Duodenal mucosa (tissue), 2 donors: ENCODE measurements around the gene TXNDC15.
A peak's percentile ranks its signal among the peaks of the same experiment; 100 is the strongest.
"Not testable (repeated sequence)": the region's sequence is repeated elsewhere in the genome, so short reads cannot be mapped to it uniquely, and the experiment has no call there.

ENCODE experiments used
- H3K27ac ChIP-seq: one replicate; pipeline ENCODE4 v1.7.0; 2013; ENCODE audit warnings: low read depth, low read length
- H3K27me3 ChIP-seq, 2 donors: one replicate each; pipeline ENCODE4 v1.7.0; 2013; ENCODE audit warnings: low read length in 2 of 2, control low read depth in 1 of 2; ENCODE audit not compliant: insufficient read depth in 2 of 2, control insufficient read depth in 1 of 2
- H3K36me3 ChIP-seq, 2 donors: one replicate each; pipeline ENCODE4 v1.7.0; 2013; ENCODE audit warnings: low read length in 2 of 2, control low read depth in 1 of 2; ENCODE audit not compliant: insufficient read depth in 2 of 2, control insufficient read depth in 1 of 2
- H3K4me1 ChIP-seq, 2 donors: one replicate each; pipeline ENCODE4 v1.7.0; 2013; ENCODE audit warnings: low read length in 2 of 2, control low read depth in 1 of 2; ENCODE audit not compliant: insufficient read depth in 2 of 2, control insufficient read depth in 1 of 2
- H3K4me3 ChIP-seq, 2 donors: one replicate each; pipeline ENCODE4 v1.7.0; 2013; ENCODE audit warnings: low read length in 2 of 2, low read depth in 1 of 2
- H3K9ac ChIP-seq, 2 donors: one replicate each; pipeline ENCODE4 v1.7.0; 2013; ENCODE audit warnings: low read length in 2 of 2, low read depth in 1 of 2
- H3K9me3 ChIP-seq, 2 donors: one replicate each; pipeline ENCODE4 v1.7.0; 2013; ENCODE audit warnings: low read length in 2 of 2, control low read depth in 1 of 2; ENCODE audit not compliant: control insufficient read depth in 1 of 2

TXNDC15 gene

DNA sequence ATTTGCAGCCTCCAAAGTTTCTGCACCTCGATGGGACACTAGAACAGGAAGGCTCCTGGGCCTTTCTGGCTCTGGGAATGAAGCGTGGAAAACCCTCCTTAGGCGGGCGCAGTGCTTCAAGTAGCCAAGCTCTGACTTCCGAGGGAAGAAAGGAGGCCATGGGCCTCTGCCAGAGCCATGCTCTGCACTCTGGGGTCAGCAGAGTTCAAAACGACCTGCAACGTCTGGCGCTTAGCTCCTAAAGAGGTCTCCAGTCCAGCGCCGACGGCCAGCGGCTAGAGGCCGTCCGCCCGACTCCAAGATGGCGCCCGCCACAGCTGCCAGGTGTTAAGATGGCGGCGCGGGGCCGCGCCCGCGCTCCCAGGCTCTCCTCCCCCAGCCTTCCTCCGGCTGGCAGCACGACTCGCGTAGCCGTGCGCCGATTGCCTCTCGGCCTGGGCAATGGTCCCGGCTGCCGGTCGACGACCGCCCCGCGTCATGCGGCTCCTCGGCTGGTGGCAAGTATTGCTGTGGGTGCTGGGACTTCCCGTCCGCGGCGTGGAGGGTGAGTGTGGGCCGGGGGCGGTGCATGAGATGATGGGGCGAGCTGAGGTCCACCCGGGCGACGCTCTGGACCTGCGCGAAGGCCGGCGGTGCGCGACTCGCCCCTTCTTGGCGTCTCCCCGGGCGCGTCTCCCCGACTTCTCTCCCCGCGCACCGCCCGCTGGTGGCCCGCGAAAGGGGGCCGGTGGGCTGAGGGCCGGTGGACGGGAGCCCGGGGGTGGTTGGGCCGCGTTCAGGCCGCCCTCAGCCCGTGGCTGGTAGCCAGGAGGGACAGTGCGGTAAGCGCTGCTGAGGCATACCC is at the start of gene TXNDC15:
TSS of gene TXNDC15 (plus strand) at position 385 of the 844 bp plus-strand sequence. CDS start at position 442, 57 bp downstream.
- H3K4me3 ChIP-seq: peak within 1 kb of the TSS; percentile 74 to 96
- H3K36me3 ChIP-seq: no peaks in the 10 kb centered on the region
- H3K27ac ChIP-seq: peak within 1 kb of the TSS; percentile 92
- H3K9me3 ChIP-seq: no peaks in the 10 kb centered on the region
- H3K9ac ChIP-seq: peak within 1 kb of the TSS; percentile 80
- H3K27me3 ChIP-seq: no peaks in the 10 kb centered on the region
- H3K4me1 ChIP-seq: peaks cover 24 to 27% of the 10 kb centered on the region in 2 donors

DNA sequence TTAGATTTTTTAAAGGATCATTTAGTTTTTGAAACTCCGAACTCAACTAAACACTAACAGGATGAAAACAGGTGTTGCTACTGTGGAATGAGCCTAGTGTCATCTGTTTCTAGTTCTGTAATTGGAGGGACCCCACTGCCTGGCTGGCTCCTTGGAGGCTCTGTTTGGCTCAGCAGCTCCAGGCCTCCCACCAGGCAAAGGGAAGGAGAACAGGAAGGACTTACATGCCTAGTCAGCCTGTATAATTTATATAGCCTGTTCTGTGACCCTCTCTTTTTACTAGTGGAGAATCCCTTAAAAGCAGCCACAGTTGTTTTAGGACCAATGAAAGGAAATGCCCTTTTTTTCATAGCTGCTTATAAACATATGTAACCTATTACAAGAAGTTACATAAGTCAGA is 49.5 kb upstream of the TXNDC15 start:
- no peaks in the 10 kb centered on the region for H3K9me3 ChIP-seq
- peaks cover 7 to 55% of the 10 kb centered on the region in 2 donors for H3K36me3 ChIP-seq
- H3K4me3 ChIP-seq: no peak overlapping the region
- no peak overlapping the region for H3K9ac ChIP-seq
- H3K27me3 ChIP-seq: no peaks in the 10 kb centered on the region
- H3K27ac ChIP-seq: no peak overlapping the region
- H3K4me1 ChIP-seq: no peaks in the 10 kb centered on the region

GRCh38 chr5:134825212-134825611 is 49.0 kb upstream of the TXNDC15 start:
- H3K9me3 ChIP-seq: no peaks in the 10 kb centered on the region
- no peak overlapping the region for H3K9ac ChIP-seq
- no peak overlapping the region for H3K4me3 ChIP-seq
- H3K4me1 ChIP-seq: no peaks in the 10 kb centered on the region
- no peaks in the 10 kb centered on the region for H3K27me3 ChIP-seq
- H3K27ac ChIP-seq: no peak overlapping the region
- peaks cover 7 to 53% of the 10 kb centered on the region in 2 donors for H3K36me3 ChIP-seq

GRCh38 chr5:134833340-134834032 is 40.7 kb upstream of the TXNDC15 start:
- Histone ChIP-seq H3K36me3 (peaks cover 8 to 18% of the 10 kb centered on the region in 2 donors), H3K27ac (no peak overlapping the region), H3K9ac (no peak overlapping the region), H3K9me3 (no peaks in the 10 kb centered on the region), H3K4me1 (peaks cover 6 to 8% of the 10 kb centered on the region in 2 donors), H3K27me3 (no peaks in the 10 kb centered on the region), H3K4me3 (no peak overlapping the region)

- Histone ChIP-seq H3K27me3 (no peaks in the 10 kb centered on the region), H3K4me1 (peaks cover 6 to 11% of the 10 kb centered on the region in 2 donors), H3K4me3 (no peak overlapping the region), H3K9me3 (no peaks in the 10 kb centered on the region), H3K9ac (no peak overlapping the region), H3K36me3 (peaks cover 7 to 20% of the 10 kb centered on the region in 2 donors), H3K27ac (no peak overlapping the region)
Observed at GRCh38 chr5:134835623-134836022, 38.5 kb upstream of the TXNDC15 start.

DNA sequence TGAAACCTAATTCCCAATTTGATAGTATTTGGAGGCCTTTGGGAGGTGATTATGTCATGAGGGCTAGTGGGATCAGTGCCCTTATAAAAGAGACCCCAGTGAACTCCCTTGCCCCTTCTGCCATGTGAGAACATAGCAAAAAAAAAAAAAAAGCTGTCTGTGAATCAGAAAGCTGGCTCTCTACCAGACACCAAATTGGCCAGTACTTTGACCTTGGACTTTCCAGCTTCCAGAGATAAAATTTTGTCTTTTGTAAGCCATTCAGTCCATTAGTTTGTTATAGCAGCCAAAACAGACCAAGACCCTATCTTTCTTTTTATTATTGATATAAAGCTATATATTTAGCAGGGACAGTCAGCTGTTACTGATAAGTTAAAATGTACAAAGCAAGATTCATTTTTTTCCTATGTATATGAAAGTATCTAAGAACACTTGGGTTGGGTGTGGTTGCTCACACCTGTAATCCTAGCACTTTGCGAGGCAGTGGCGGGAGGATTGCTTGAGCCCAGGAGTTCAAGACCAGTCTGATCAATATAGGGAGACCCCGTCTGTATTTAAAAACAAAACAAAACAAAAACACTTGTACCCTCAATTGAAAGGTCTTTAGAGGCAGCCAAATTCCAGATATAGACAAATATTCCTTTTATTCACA is 36.5 kb upstream of the TXNDC15 start:
- Histone ChIP-seq H3K9ac (no peak overlapping the region), H3K27ac (no peak overlapping the region), H3K36me3 (peaks cover 5 to 15% of the 10 kb centered on the region in 2 donors), H3K27me3 (no peaks in the 10 kb centered on the region), H3K4me1 (peaks cover 6 to 11% of the 10 kb centered on the region in 2 donors), H3K4me3 (no peak overlapping the region), H3K9me3 (no peaks in the 10 kb centered on the region)

- Histone ChIP-seq H3K4me1 (peaks cover 6 to 11% of the 10 kb centered on the region in 2 donors), H3K36me3 (peaks cover 5 to 11% of the 10 kb centered on the region in 2 donors)
- H3K27me3 ChIP-seq, H3K4me3 ChIP-seq, H3K9ac ChIP-seq, H3K27ac ChIP-seq, H3K9me3 ChIP-seq: not testable (repeated sequence)
Observed at GRCh38 chr5:134838361-134838760, 35.8 kb upstream of the TXNDC15 start.

DNA sequence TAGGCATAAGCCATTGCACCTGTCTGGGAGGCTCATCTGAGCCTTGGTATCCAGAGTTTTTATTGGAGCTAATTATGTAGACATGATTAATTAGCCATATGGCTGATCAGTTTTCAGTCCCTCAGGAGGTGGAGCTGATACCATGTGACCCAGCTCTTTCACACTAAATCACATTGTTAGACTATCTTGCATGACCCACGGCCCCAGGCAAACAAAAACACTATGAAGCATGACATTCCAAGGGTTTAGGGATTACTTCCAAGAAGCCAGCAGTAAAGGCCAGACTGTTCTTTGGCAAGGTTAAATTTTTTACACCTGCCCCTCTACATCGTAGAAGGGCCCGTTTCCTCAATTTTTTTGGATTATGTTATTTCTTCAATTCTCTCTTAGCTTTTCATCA is 33.4 kb upstream of the TXNDC15 start:
- Histone ChIP-seq H3K9me3 (no peaks in the 10 kb centered on the region), H3K27me3 (no peaks in the 10 kb centered on the region), H3K4me1 (peaks cover 12 to 17% of the 10 kb centered on the region in 2 donors), H3K36me3 (peaks cover 0 to 7% of the 10 kb centered on the region in 2 donors), H3K4me3 (no peak overlapping the region), H3K27ac (no peak overlapping the region), H3K9ac (no peak overlapping the region)

GRCh38 chr5:134844252-134844651 is 29.9 kb upstream of the TXNDC15 start:
- Histone ChIP-seq H3K4me1 (peaks cover 15% of the 10 kb centered on the region in 2 donors), H3K9ac (no peak overlapping the region), H3K27ac (no peak overlapping the region), H3K9me3 (no peaks in the 10 kb centered on the region), H3K36me3 (peaks cover 0 to 7% of the 10 kb centered on the region in 2 donors), H3K4me3 (no peak overlapping the region), H3K27me3 (no peaks in the 10 kb centered on the region)
